H1 (cell line): ENCODE measurements around the gene UVRAG. TPM values are rescaled to one million over a fixed set of nuclear protein-coding genes. Genes with fewer than 3 reads are reported as not detected.

Source experiments
- CTCF ChIA-PET: fragments of 300-600 bp; sonication (Branson Sonifier 250); formaldehyde crosslinking; loops from one replicate; lab custom pipeline; 2021; ENCODE audit not compliant: partially characterized antibody; lab: Charles Lee
- POLR2A ChIA-PET: fragments of 300-600 bp; sonication (Branson Sonifier 250); formaldehyde crosslinking; loops from one replicate; lab custom pipeline; 2021; ENCODE audit warnings: inconsistent platforms; ENCODE audit not compliant: partially characterized antibody; lab: Charles Lee
- DNase-seq, 2 experiments: peaks; one replicate each; pipeline versions ENCODE4 v3.0.0 to v3.0.0-alpha.2; 2010 to 2022; ENCODE audit warnings: low spot score in 2 of 2, low read depth in 1 of 2, mixed read lengths in 1 of 2
- FAIRE-seq: peaks from 2 replicates; lab custom pipeline; 2011; peaks lifted over from hg19 to GRCh38; lab: Jason Lieb, UNC
- H2AFZ ChIP-seq: 2 replicates; pipeline ENCODE4 v1.8.1; 2012; ENCODE audit warnings: low read length, inconsistent platforms
- H2AK5ac ChIP-seq: 2 replicates; pipeline ENCODE4 v1.6.1; 2013; ENCODE audit warnings: low read depth, low read length
- H2BK120ac ChIP-seq: replicated peaks from 2 replicates; pipeline ENCODE3; 2013; ENCODE audit warnings: low read depth, low read length, inconsistent platforms
- H2BK12ac ChIP-seq: 2 replicates; pipeline ENCODE4 v1.6.1; 2013; ENCODE audit warnings: low read depth, low read length
- H2BK15ac ChIP-seq: 2 replicates; pipeline ENCODE4 v1.6.1; 2013; ENCODE audit warnings: low read length
- H2BK20ac ChIP-seq: 2 replicates; pipeline ENCODE4 v1.6.1; 2013; ENCODE audit warnings: low read length
- H2BK5ac ChIP-seq: 2 replicates; pipeline ENCODE4 v1.6.1; 2013; ENCODE audit warnings: low read depth, low read length
- H3K14ac ChIP-seq: 2 replicates; pipeline ENCODE4 v1.6.1; 2013; ENCODE audit warnings: inconsistent platforms; ENCODE audit not compliant: insufficient read length
- H3K18ac ChIP-seq: 2 replicates; pipeline ENCODE4 v1.6.1; 2013; ENCODE audit warnings: low read length; ENCODE audit errors: extremely low read depth
- H3K23ac ChIP-seq: 2 replicates; pipeline ENCODE4 v1.6.1; 2013; ENCODE audit warnings: inconsistent platforms; ENCODE audit not compliant: insufficient read length
- H3K23me2 ChIP-seq: 2 replicates; pipeline ENCODE4 v1.6.1; 2013; ENCODE audit warnings: low read depth, low read length
- H3K27ac ChIP-seq: 2 replicates; pipeline ENCODE4 v1.6.1; 2011; ENCODE audit warnings: low read depth, low read length, inconsistent platforms
- H3K27me3 ChIP-seq, 4 experiments: replicated peaks in 1 of 4; 1 replicate in 1 of 4; 2 replicates in 3 of 4; pipeline versions ENCODE4 v1.6.1 to v1.8.1; 2011 to 2013; ENCODE audit warnings: low read length in 3 of 4, mild to moderate bottlenecking in 3 of 4, inconsistent platforms in 2 of 4, mixed read lengths in 2 of 4, moderate library complexity in 1 of 4; ENCODE audit not compliant: control insufficient read depth in 3 of 4, insufficient read depth in 3 of 4; ENCODE audit errors: extremely low read depth in 1 of 4
- H3K36me3 ChIP-seq, 4 experiments: 2 replicates each; pipeline versions ENCODE4 v1.6.1 to v1.8.1; 2011 to 2013; ENCODE audit warnings: mild to moderate bottlenecking in 4 of 4, low read length in 3 of 4, moderate library complexity in 2 of 4, control low read depth in 1 of 4, inconsistent platforms in 1 of 4; ENCODE audit not compliant: insufficient read depth in 4 of 4, control insufficient read depth in 2 of 4
- H3K4ac ChIP-seq: replicated peaks from 2 replicates; pipeline ENCODE3; 2013; ENCODE audit warnings: low read length, low read depth, mixed read lengths, inconsistent platforms; ENCODE audit not compliant: insufficient read length
- H3K4me1 ChIP-seq, 4 experiments: replicated peaks in 1 of 4; 1 replicate in 1 of 4; 2 replicates in 3 of 4; pipeline versions ENCODE4 v1.6.1 to v1.8.1; 2011 to 2013; ENCODE audit warnings: low read length in 3 of 4, inconsistent platforms in 2 of 4, mixed read lengths in 1 of 4; ENCODE audit not compliant: insufficient read depth in 4 of 4, control insufficient read depth in 3 of 4
- H3K4me2 ChIP-seq, 2 experiments: 2 replicates each; pipeline versions ENCODE4 v1.6.1 to v1.8.1; 2011 to 2013; ENCODE audit warnings: low read depth in 2 of 2, low read length in 2 of 2, control low read depth in 1 of 2, inconsistent platforms in 1 of 2, mild to moderate bottlenecking in 1 of 2; ENCODE audit not compliant: insufficient read depth in 1 of 2
- H3K4me3 ChIP-seq, 4 experiments: fragments of 200-600, 300-600 bp in 1 of 4; sonication (generic), shearing (Covaris generic), sonication (Bioruptor Twin) in 1 of 4; 2 replicates each; pipeline versions ENCODE4 v1.5.1 to v1.8.1; 2011 to 2016; ENCODE audit warnings: low read length in 4 of 4, low read depth in 3 of 4, control low read depth in 2 of 4, inconsistent platforms in 2 of 4, mild to moderate bottlenecking in 2 of 4, mixed read lengths in 1 of 4, moderate library complexity in 1 of 4; ENCODE audit not compliant: insufficient read depth in 2 of 4; ENCODE audit errors: extremely low read depth in 1 of 4
- H3K56ac ChIP-seq: replicated peaks from 2 replicates; pipeline ENCODE3; 2013; ENCODE audit warnings: low read depth, mild to moderate bottlenecking, mixed read lengths, low read length, inconsistent platforms; ENCODE audit not compliant: insufficient read length
- H3K79me1 ChIP-seq: 2 replicates; pipeline ENCODE4 v1.6.1; 2013; ENCODE audit warnings: low read depth, low read length, control low read depth
- H3K79me2 ChIP-seq, 2 experiments: 2 replicates each; pipeline versions ENCODE4 v1.6.1 to v1.8.1; 2012 to 2013; ENCODE audit warnings: low read length in 2 of 2, mild to moderate bottlenecking in 2 of 2, inconsistent platforms in 1 of 2; ENCODE audit not compliant: insufficient read depth in 2 of 2, control insufficient read depth in 1 of 2
- H3K9ac ChIP-seq, 4 experiments: replicated peaks in 1 of 4; 1 replicate in 1 of 4; 2 replicates in 3 of 4; pipeline versions ENCODE4 v1.6.1 to v1.8.1; 2011 to 2013; ENCODE audit warnings: low read depth in 3 of 4, low read length in 3 of 4, control low read depth in 2 of 4, mild to moderate bottlenecking in 2 of 4, moderate library complexity in 2 of 4, inconsistent platforms in 1 of 4; ENCODE audit errors: extremely low read depth in 1 of 4
- H3K9me3 ChIP-seq, 2 experiments: 2 replicates each; pipeline versions ENCODE4 v1.6.1 to v1.8.1; 2012 to 2013; ENCODE audit warnings: mild to moderate bottlenecking in 2 of 2, moderate library complexity in 2 of 2, control low read depth in 1 of 2, inconsistent platforms in 1 of 2, low read depth in 1 of 2, low read length in 1 of 2, mixed read lengths in 1 of 2; ENCODE audit not compliant: insufficient read depth in 2 of 2
- H4K20me1 ChIP-seq, 2 experiments: replicated peaks in 1 of 2; 2 replicates each; pipeline versions ENCODE3 to v1.8.1; 2011 to 2013; ENCODE audit warnings: inconsistent platforms in 2 of 2, low read length in 2 of 2, mild to moderate bottlenecking in 1 of 2; ENCODE audit not compliant: insufficient read depth in 2 of 2, control insufficient read depth in 1 of 2
- H4K5ac ChIP-seq: 2 replicates; pipeline ENCODE4 v1.6.1; 2013; ENCODE audit warnings: low read length, low read depth, mixed read lengths, inconsistent platforms; ENCODE audit not compliant: insufficient read length
- H4K8ac ChIP-seq: 2 replicates; pipeline ENCODE4 v1.8.0; 2013; ENCODE audit warnings: mild to moderate bottlenecking, moderate library complexity, low read length, inconsistent platforms; ENCODE audit not compliant: insufficient read depth; ENCODE audit errors: extremely low read depth
- H4K91ac ChIP-seq: replicated peaks from 2 replicates; pipeline ENCODE3; 2013; ENCODE audit warnings: low read length, mixed read lengths, inconsistent platforms; ENCODE audit not compliant: insufficient read length
- ATF2 ChIP-seq: IDR thresholded peaks from 2 replicates; pipeline ENCODE4 v1.6.1; 2012; ENCODE audit warnings: low read length, inconsistent platforms
- BRCA1 ChIP-seq: IDR thresholded peaks from 2 replicates; pipeline ENCODE4 v1.6.1; 2012; ENCODE audit warnings: low read depth, low read length, improper control_type of control experiment
- CBX5 ChIP-seq: fragments of 300-800, 300-1000 bp; sonication (generic); IDR thresholded peaks from 2 replicates; pipeline ENCODE4 v1.7.1; 2016; ENCODE audit warnings: antibody characterized with exemption, low read length, low read depth
- CEBPB ChIP-seq: IDR thresholded peaks from 2 replicates; pipeline ENCODE4 v1.6.1; 2012; ENCODE audit warnings: low read depth, low read length
- E2F6 ChIP-seq: IDR thresholded peaks from 2 replicates; pipeline ENCODE4 v1.6.1; 2012; ENCODE audit warnings: inconsistent platforms
- HDAC6 ChIP-seq: IDR thresholded peaks from one replicate; pipeline ENCODE4 v1.7.1; 2012; ENCODE audit warnings: low read depth, mild to moderate bottlenecking, inconsistent platforms, low read length, moderate library complexity
- KDM5A ChIP-seq: fragments of 200-600 bp; IDR thresholded peaks from 2 replicates; pipeline ENCODE4 v1.7.1; 2012; ENCODE audit warnings: mild to moderate bottlenecking, low read length, inconsistent platforms, mixed read lengths
- MAX ChIP-seq: IDR thresholded peaks from 2 replicates; pipeline ENCODE4 v1.6.1; 2012; ENCODE audit warnings: inconsistent platforms
- NRF1 ChIP-seq: IDR thresholded peaks from 2 replicates; pipeline ENCODE4 v1.6.1; 2011; ENCODE audit warnings: mild to moderate bottlenecking, low read depth, low read length, improper control_type of control experiment
- RXRA ChIP-seq: IDR thresholded peaks from 2 replicates; pipeline ENCODE4 v1.6.1; 2011; ENCODE audit warnings: low read depth, mild to moderate bottlenecking, low read length, moderate library complexity; ENCODE audit not compliant: insufficient read depth
- SIX5 ChIP-seq: IDR thresholded peaks from 2 replicates; pipeline ENCODE4 v1.6.1; 2011; ENCODE audit warnings: mild to moderate bottlenecking, low read depth, low read length
- SRF ChIP-seq: IDR thresholded peaks from 2 replicates; pipeline ENCODE4 v1.6.1; 2011; ENCODE audit warnings: mild to moderate bottlenecking, low read depth, low read length, moderate library complexity
- TEAD4 ChIP-seq: IDR thresholded peaks from 2 replicates; pipeline ENCODE4 v1.6.1; 2012; ENCODE audit warnings: low read depth, low read length, inconsistent platforms, mixed read lengths
- YY1 ChIP-seq: IDR thresholded peaks from 2 replicates; pipeline ENCODE4 v1.6.1; 2011; ENCODE audit warnings: low read depth, mild to moderate bottlenecking, low read length
- polyA plus RNA-seq, 7 experiments: library from polyadenylated mRNA; depleted of rRNA in 3 of 7; stranded (reverse) in 5 of 7; unstranded in 2 of 7; fragments of >200 nt in 5 of 7; fragments of 200-250 nt in 2 of 7; gene quantifications; 1 replicate in 5 of 7; 2 replicates in 1 of 7; 4 replicates in 1 of 7; pipeline versions ENCODE4 v1.2.1 to v1.2.3, GENCODE V29; 2011 to 2013; ENCODE audit warnings: missing spikeins in 2 of 7, mixed read lengths in 2 of 7
- total RNA-seq: library from RNA; stranded (reverse); fragmentation: NEBNext Ultra II Directional; extraction: Animal tissue kit (Norgen Biotek cat#: 25700); gene quantifications from 2 replicates; pipeline ENCODE4 v1.2.1, GENCODE V29; 2021

The UVRAG gene
- total and polyA plus RNA-seq, 2 of the 8 experiments (the other 6 are each of a cell fraction or from before 2014, with no cell fraction given) = 5.5 to 14.7 TPM

GRCh38 chr11:76033699-76034098, 218.7 kb downstream of the UVRAG start:
- no peaks in the 10 kb centered on the region; a peak in 1 of 8 replicates for H3K36me3 ChIP-seq
- H2BK120ac ChIP-seq = no peak overlapping the region
- no peak overlapping the region for H3K14ac ChIP-seq
- H2BK5ac ChIP-seq = no peak overlapping the region
- H2BK15ac ChIP-seq = no peak overlapping the region
- FAIRE-seq (no peak), DNase-seq (no peak)
- H3K23me2 ChIP-seq = no peaks in the 10 kb centered on the region
- no peak overlapping the region for H4K5ac ChIP-seq
- no peak overlapping the region for H3K23ac ChIP-seq
- ChIA-PET POLR2A (no interaction called here), CTCF (interaction anchor here (0.7 to 1.0 kb wide), 3 partner anchors 11 to 152 kb away, joined by 3 read pairs; no protein-coding TSS in a partner anchor)
- H3K79me1 ChIP-seq = no peaks in the 10 kb centered on the region
- H2AK5ac ChIP-seq = no peak overlapping the region
- H2AFZ ChIP-seq = no peak overlapping the region
- H3K27me3 ChIP-seq = no peaks in the 10 kb centered on the region
- H3K9me3 ChIP-seq = no peaks in the 10 kb centered on the region; a peak in 1 of 4 replicates
- no peak overlapping the region for H4K91ac ChIP-seq
- no peak overlapping the region for H3K4ac ChIP-seq
- no peak overlapping the region for H4K8ac ChIP-seq
- H2BK12ac ChIP-seq = no peak overlapping the region
- H3K79me2 ChIP-seq = no peaks in the 10 kb centered on the region
- no peak overlapping the region for H3K4me3 ChIP-seq
- no peak overlapping the region for H3K4me2 ChIP-seq
- no peak overlapping the region for H3K9ac ChIP-seq
- H2BK20ac ChIP-seq = no peak overlapping the region
- peaks cover 0 to 4% (median 0%) of the 10 kb centered on the region in 4 experiments; a peak in 3 of 7 replicates for H3K4me1 ChIP-seq
- no peak overlapping the region for H3K18ac ChIP-seq
- no peak overlapping the region for H3K56ac ChIP-seq
- no peak overlapping the region for H3K27ac ChIP-seq
- H4K20me1 ChIP-seq = no peaks in the 10 kb centered on the region
- TF ChIP-seq SIX5 (no peak), CBX5 (no peak), KDM5A (no peak), RXRA (no peak), CEBPB (no peak), TEAD4 (no peak), YY1 (no peak), E2F6 (no peak), HDAC6 (no peak), BRCA1 (no peak), ATF2 (no peak), NRF1 (no peak), MAX (no peak), SRF (no peak)
